K562 (cell line): ENCODE data around the gene SLC48A1. TPM values are rescaled to one million over a fixed set of nuclear protein-coding genes. Genes with fewer than 3 reads are reported as not detected.
A peak's percentile ranks its signal among the peaks of the same experiment; 100 is the strongest.

Experiments
- AFF4 ChIP-seq: sonication (generic); formaldehyde crosslinking; IDR thresholded peaks from 2 replicates; pipeline ENCODE4 v1.8.0; 2023; ENCODE audit warnings: mild to moderate bottlenecking, missing genetic modification reagents
- CREB3 ChIP-seq: fragments of 450-650 bp; conservative IDR thresholded peaks from 2 replicates; pipeline ENCODE4 v1.6.1; 2016; ENCODE audit warnings: missing genetic modification characterization, low read depth, mild to moderate bottlenecking, missing compliant biosample characterization, moderate library complexity
- GATAD2A ChIP-seq: fragments of 450-650 bp; IDR thresholded peaks from 2 replicates; pipeline ENCODE4 v1.6.1; 2017
- GTF3C2 ChIP-seq: IDR thresholded peaks from 3 replicates; pipeline ENCODE4 v1.6.1; 2011; ENCODE audit warnings: borderline replicate concordance, mild to moderate bottlenecking, moderate library complexity; ENCODE audit not compliant: insufficient read length; ENCODE audit errors: extremely low read depth
- LEF1 ChIP-seq: fragments of 450-650 bp; IDR thresholded peaks from 2 replicates; pipeline ENCODE4 v1.6.1; 2016; ENCODE audit warnings: mild to moderate bottlenecking
- MEIS2 ChIP-seq: fragments of 450-650 bp; IDR thresholded peaks from 2 replicates; pipeline ENCODE4 v1.6.1; 2014; ENCODE audit warnings: mild to moderate bottlenecking; ENCODE audit not compliant: partially characterized antibody
- MYBL2 ChIP-seq, 2 experiments: fragments of 450-650 bp in 1 of 2; sonication (generic) in 1 of 2; formaldehyde crosslinking in 1 of 2; IDR thresholded peaks; 2 replicates each; pipeline versions ENCODE4 v1.6.1 to v1.8.1; 2017 to 2022; ENCODE audit warnings: borderline replicate concordance in 1 of 2, inconsistent platforms in 1 of 2, low read depth in 1 of 2, mild to moderate bottlenecking in 1 of 2, missing genetic modification reagents in 1 of 2, moderate library complexity in 1 of 2
- PYGO2 ChIP-seq: fragments of 450-650 bp; IDR thresholded peaks from 2 replicates; pipeline ENCODE4 v1.6.1; 2016; ENCODE audit warnings: mild to moderate bottlenecking, missing genetic modification characterization, moderate library complexity, missing compliant biosample characterization
- RFX5 ChIP-seq: IDR thresholded peaks from 2 replicates; pipeline ENCODE4 v1.6.1; 2011; ENCODE audit warnings: low read depth, mild to moderate bottlenecking, improper control_type of control experiment, low read length
- STAT6 ChIP-seq: sonication (generic); formaldehyde crosslinking; IDR thresholded peaks from 2 replicates; pipeline ENCODE4 v1.8.1; 2023; ENCODE audit warnings: mild to moderate bottlenecking, missing genetic modification reagents
- ZBTB2 ChIP-seq: fragments of 450-650 bp; IDR thresholded peaks from 2 replicates; pipeline ENCODE4 v1.6.1; 2016; ENCODE audit warnings: antibody characterized with exemption
- ZKSCAN8 ChIP-seq: fragments of 200-800 bp; sonication (Bioruptor generic); IDR thresholded peaks from 2 replicates; pipeline ENCODE4 v1.6.1; 2016; ENCODE audit warnings: missing genetic modification characterization, missing compliant biosample characterization
- ZNF274 ChIP-seq: IDR thresholded peaks from 2 replicates; pipeline ENCODE4 v1.6.1; 2011; ENCODE audit warnings: low read depth, mild to moderate bottlenecking, low read length, moderate library complexity, borderline replicate concordance
- polyA plus RNA-seq, 8 experiments: library from polyadenylated mRNA; depleted of rRNA in 4 of 8; stranded (reverse) in 5 of 8; unstranded in 3 of 8; fragments of >200 nt; fragmentation: Nextera tagmentation in 2 of 8; fragmentation: Illumina TruSeq in 1 of 8; extraction: Ambion mirVana in 2 of 8; extraction: Trizol in 1 of 8; gene quantifications; 2 replicates each; pipeline versions ENCODE4 v1.2.1 to v1.2.3, GENCODE V29; 2011 to 2014; ENCODE audit warnings: inconsistent platforms in 1 of 8, missing spikeins in 1 of 8
- total RNA-seq, 7 experiments: library from RNA; depleted of rRNA in 6 of 7; stranded (reverse); fragments of >200 nt in 6 of 7; fragmentation: Illumina TruSeq in 2 of 7; extraction: Trizol in 2 of 7; gene quantifications; 2 replicates each; pipeline versions ENCODE4 v1.2.1 to v1.2.3, GENCODE V29; 2011 to 2021; ENCODE audit warnings: low replicate concordance in 1 of 7

Gene SLC48A1
- total and polyA plus RNA-seq, 9 of the 15 experiments (the other 6 are each of a cell fraction or from before 2014, with no cell fraction given) = 10.7 to 37.5 (median 18.7) TPM

GRCh38 chr12:47777741-47778558 is 4.9 kb downstream of the SLC48A1 start (continued):
- TF ChIP-seq GATAD2A (peak; percentile 93; the same call in 1 of the 2 replicates), ZKSCAN8 (CRISPR knock-in tag) (no peak), RFX5 (no peak), MYBL2 (IDR thresholded peaks at IDR 0.05; ENCODE audit: low read depth) (no peak), MYBL2 (CRISPR knock-in tag; IDR thresholded peaks at IDR 0.05; ENCODE audit: borderline replicate concordance) (no peak), PYGO2 (tag) (peak; percentile 48; the same call in 1 of the 2 replicates), STAT6 (CRISPR knock-in tag) (no peak), ZNF274 (peak; percentile 53; the same call in 1 of the 2 replicates), CREB3 (tag) (no peak), LEF1 (peak; percentile 81; the same call in 1 of the 2 replicates), ZBTB2 (peak; percentile 41; the same call in 1 of the 2 replicates), AFF4 (CRISPR knock-in tag) (no peak), MEIS2 (peak; percentile 65), GTF3C2 (no peak)
